T-cell (primary cell): ENCODE measurements around the gene NPAT. TPM values are rescaled to one million over a fixed set of nuclear protein-coding genes. Genes with fewer than 3 reads are reported as not detected.
A peak's percentile ranks its signal among the peaks of the same experiment; 100 is the strongest.

Experiments
- ATAC-seq, 4 experiments: fragments of 200-7000 bp in 3 of 4; fragments of 150-1000 bp in 1 of 4; cut with Tn5 transposase; replicated peaks in 1 of 4; 1 replicate in 3 of 4; 2 replicates in 1 of 4; pipeline ENCODE4 v1.10.0; 2021; ENCODE audit warnings: moderate library complexity in 3 of 4, mild to moderate bottlenecking in 2 of 4, moderate number of reproducible peaks in 1 of 4
- CTCF ChIA-PET, 2 donors: fragments of 300-600 bp; sonication (Branson Sonifier 250); formaldehyde crosslinking; loops; one replicate each; lab custom pipeline; 2022; ENCODE audit warnings: antibody characterized with exemption in 2 of 2; lab: Charles Lee
- POLR2A ChIA-PET, 2 donors: fragments of 300-600 bp; sonication (Branson Sonifier 250); formaldehyde crosslinking; loops; one replicate each; lab custom pipeline; 2022; ENCODE audit warnings: antibody characterized with exemption in 2 of 2; lab: Charles Lee
- DNase-seq, 35 experiments: peaks; one replicate each; pipeline versions ENCODE4 v3.0.0 to v3.0.0-alpha.2; 2013 to 2023
- H3K27ac ChIP-seq: one replicate; pipeline ENCODE4 v1.5.1; 2013; ENCODE audit warnings: low read length
- H3K27me3 ChIP-seq, 2 experiments: replicated peaks in 1 of 2; 1 replicate in 1 of 2; 2 replicates in 1 of 2; pipeline versions ENCODE4 v1.6.1 to v1.7.0; 2013; ENCODE audit warnings: low read length in 1 of 2, mixed read lengths in 1 of 2; ENCODE audit not compliant: control insufficient read depth in 2 of 2, insufficient read depth in 2 of 2; ENCODE audit errors: extremely low read depth in 1 of 2
- H3K36me3 ChIP-seq, 2 donors: 1 replicate in 1 of 2; 2 replicates in 1 of 2; pipeline versions ENCODE4 v1.6.1 to v1.7.0; 2013; ENCODE audit warnings: low read length in 1 of 2; ENCODE audit not compliant: control insufficient read depth in 2 of 2, insufficient read depth in 1 of 2; ENCODE audit errors: extremely low read depth in 1 of 2
- H3K4me1 ChIP-seq, 2 experiments: 1 replicate in 1 of 2; 2 replicates in 1 of 2; pipeline versions ENCODE4 v1.6.1 to v1.7.0; 2013; ENCODE audit warnings: low read length in 2 of 2, mixed read lengths in 1 of 2; ENCODE audit not compliant: insufficient read depth in 2 of 2, control insufficient read depth in 1 of 2; ENCODE audit errors: extremely low read depth in 1 of 2
- H3K4me3 ChIP-seq, 2 donors: 1 replicate in 1 of 2; 2 replicates in 1 of 2; pipeline versions ENCODE4 v1.5.1 to v1.7.0; 2013; ENCODE audit warnings: mild to moderate bottlenecking in 2 of 2, low read length in 1 of 2, moderate library complexity in 1 of 2; ENCODE audit not compliant: control insufficient read depth in 1 of 2; ENCODE audit errors: extremely low read depth in 1 of 2
- H3K9me3 ChIP-seq: 2 replicates; pipeline ENCODE4 v1.7.0; 2013
- H3K27ac Mint-ChIP-seq, 2 donors: one replicate each; pipeline ENCODE4 v1.8.0; 2020 to 2021; ENCODE audit warnings: mild to moderate bottlenecking in 2 of 2, mixed read lengths in 2 of 2
- H3K27me3 Mint-ChIP-seq, 2 donors: one replicate each; pipeline ENCODE4 v1.8.0; 2021 to 2022; ENCODE audit warnings: mixed read lengths in 2 of 2
- H3K36me3 Mint-ChIP-seq: one replicate; pipeline ENCODE4 v1.8.0; 2021; ENCODE audit warnings: mixed read lengths
- H3K4me1 Mint-ChIP-seq, 3 donors: one replicate each; pipeline ENCODE4 v1.8.0; 2020 to 2022; ENCODE audit warnings: mixed read lengths in 3 of 3, mild to moderate bottlenecking in 1 of 3
- H3K4me3 Mint-ChIP-seq, 3 donors: one replicate each; pipeline ENCODE4 v1.8.0; 2020 to 2022; ENCODE audit warnings: mild to moderate bottlenecking in 3 of 3, mixed read lengths in 3 of 3, moderate library complexity in 3 of 3
- H3K9me3 Mint-ChIP-seq, 3 donors: one replicate each; pipeline ENCODE4 v1.8.0; 2020 to 2022; ENCODE audit warnings: mixed read lengths in 3 of 3
- WGBS: methylation state at CpG from one replicate; pipeline ENCODE4 v1.1.5; 2013; ENCODE audit warnings: missing lambda C conversion rate; ENCODE audit not compliant: insufficient coverage; 5-methylcytosine and 5-hydroxymethylcytosine counted together
- total RNA-seq, 35 experiments: library from RNA in 6 of 35; stranded (reverse) in 6 of 35; fragments of 120-200 nt in 1 of 35; gene quantifications; one replicate each; pipeline versions ENCODE4 v1.2.1 to v1.2.4 and lab custom pipeline; 2013 to 2026

The NPAT gene
- total RNA-seq, 5 donors from 2014 or later (not counting 1 experiment from before 2014, with no cell fraction given) = 46.9 to 54.1 (median 49.1) TPM

- H3K27ac ChIP-seq = no peak overlapping the region
- Mint-ChIP-seq H3K27ac (peak overlapping the region; percentile 16 to 55), H3K27me3 (no peaks in the 10 kb centered on the region), H3K4me3 (peak overlapping the region in 1 of 3 donors; percentile 15), H3K4me1 (peaks cover 50 to 70% (median 65%) of the 10 kb centered on the region in 3 donors), H3K9me3 (no peaks in the 10 kb centered on the region), H3K36me3 (peaks cover 35% of the 10 kb centered on the region)
- POLR2A ChIA-PET = interaction anchor here in 1 of 2 donors (0.6 kb wide), 1 partner anchor 10 kb away, joined by 3 read pairs; no protein-coding TSS in a partner anchor
- no peak for DNase-seq
- ATAC-seq = no peak
- peaks cover 0 to 30% of the 10 kb centered on the region in 2 experiments for H3K4me1 ChIP-seq
- no peak overlapping the region for H3K4me3 ChIP-seq
- H3K9me3 ChIP-seq = no peaks in the 10 kb centered on the region
- peaks cover 0 to 62% of the 10 kb centered on the region in 2 donors for H3K36me3 ChIP-seq
- CTCF ChIA-PET = interaction anchor here in 1 of 2 donors (0.6 kb wide), 1 partner anchor 124 kb away, joined by 3 read pairs; no protein-coding TSS in a partner anchor
- no peaks in the 10 kb centered on the region for H3K27me3 ChIP-seq
Measured at GRCh38 chr11:108197351-108197750, 25.1 kb downstream of the NPAT start.

- ATAC-seq (no peak), DNase-seq (no peak)
- ChIA-PET POLR2A (no interaction called here), CTCF (no interaction called here)
- H3K9me3 ChIP-seq = no peaks in the 10 kb centered on the region
- H3K4me3 Mint-ChIP-seq = no peak overlapping the region
- no peaks in the 10 kb centered on the region for H3K9me3 Mint-ChIP-seq
- H3K4me1 ChIP-seq = peaks cover 0 to 30% of the 10 kb centered on the region in 2 experiments
- WGBS = no CpG with 5 or more reads among the region's 3 CpGs
- no peaks in the 10 kb centered on the region for H3K27me3 ChIP-seq
- H3K27me3 Mint-ChIP-seq = no peaks in the 10 kb centered on the region
- H3K4me3 ChIP-seq = no peak overlapping the region
- peaks cover 35% of the 10 kb centered on the region for H3K36me3 Mint-ChIP-seq
- peak overlapping the region; percentile 17 to 55 for H3K27ac Mint-ChIP-seq
- peaks cover 0 to 66% of the 10 kb centered on the region in 2 donors for H3K36me3 ChIP-seq
- no peak overlapping the region for H3K27ac ChIP-seq
- H3K4me1 Mint-ChIP-seq = peaks cover 46 to 66% (median 62%) of the 10 kb centered on the region in 3 donors
Measured at GRCh38 chr11:108196901-108197300, 25.5 kb downstream of the NPAT start.

GRCh38 chr11:108193725-108194124, 28.7 kb downstream of the NPAT start:
- no peak overlapping the region for H3K4me3 Mint-ChIP-seq
- Histone ChIP-seq H3K27ac (no peak overlapping the region), H3K27me3 (no peaks in the 10 kb centered on the region), H3K9me3 (no peaks in the 10 kb centered on the region), H3K4me3 (no peak overlapping the region), H3K36me3 (peaks cover 0 to 75% of the 10 kb centered on the region in 2 donors), H3K4me1 (peaks cover 0 to 4% of the 10 kb centered on the region in 2 experiments)
- ChIA-PET CTCF (no interaction called here), POLR2A (no interaction called here)
- ATAC-seq (no peak), DNase-seq (no peak)
- no peaks in the 10 kb centered on the region for H3K27me3 Mint-ChIP-seq
- H3K27ac Mint-ChIP-seq = no peak overlapping the region
- H3K9me3 Mint-ChIP-seq = no peaks in the 10 kb centered on the region
- peaks cover 20 to 36% (median 34%) of the 10 kb centered on the region in 3 donors for H3K4me1 Mint-ChIP-seq
- H3K36me3 Mint-ChIP-seq = peaks cover 44% of the 10 kb centered on the region

DNA sequence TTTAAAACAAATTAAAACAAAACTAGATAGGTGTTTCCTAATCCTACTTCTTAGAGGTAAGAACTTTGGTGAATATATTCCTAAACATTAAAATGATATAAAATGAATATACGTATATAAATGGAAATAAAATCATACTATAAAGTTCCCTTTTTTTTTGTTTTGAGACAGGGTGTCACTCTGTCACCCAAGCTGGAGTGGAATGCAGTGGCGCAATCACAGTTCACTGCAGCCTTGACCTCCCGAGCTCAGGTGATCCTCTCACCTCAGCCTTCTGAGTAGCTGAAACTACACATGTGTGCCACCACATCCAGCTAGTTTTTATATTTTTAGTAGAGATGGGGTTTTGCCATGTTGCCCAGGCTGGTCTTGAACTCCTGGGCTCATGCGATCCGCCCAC, 44.9 kb downstream of the NPAT start:
- DNase-seq (no peak), ATAC-seq (no peak)
- Mint-ChIP-seq H3K4me3 (no peak overlapping the region), H3K27me3 (no peaks in the 10 kb centered on the region), H3K9me3 (no peaks in the 10 kb centered on the region), H3K27ac (no peak overlapping the region), H3K4me1 (peaks cover 0 to 22% (median 20%) of the 10 kb centered on the region in 3 donors), H3K36me3 (peaks cover 65% of the 10 kb centered on the region)
- Histone ChIP-seq H3K27ac (no peak overlapping the region), H3K27me3 (no peaks in the 10 kb centered on the region), H3K9me3 (no peaks in the 10 kb centered on the region), H3K4me3 (no peak overlapping the region), H3K4me1 (no peaks in the 10 kb centered on the region), H3K36me3 (peaks cover 6 to 79% of the 10 kb centered on the region in 2 donors)
- CTCF ChIA-PET = no interaction called here
- POLR2A ChIA-PET = no interaction called here
- WGBS = no CpG with 5 or more reads among the region's 5 CpGs

- Mint-ChIP-seq H3K36me3 (peaks cover 63% of the 10 kb centered on the region), H3K27me3 (no peaks in the 10 kb centered on the region), H3K4me1 (peaks cover 23 to 47% (median 46%) of the 10 kb centered on the region in 3 donors), H3K9me3 (no peaks in the 10 kb centered on the region), H3K27ac (peak overlapping the region; percentile 90 to 95), H3K4me3 (peak overlapping the region in 1 of 3 donors; percentile 72)
- peaks cover 14 to 84% of the 10 kb centered on the region in 2 donors for H3K36me3 ChIP-seq
- DNase-seq (no peak), ATAC-seq (no peak)
- peak overlapping the region; percentile 20 for H3K27ac ChIP-seq
- CTCF ChIA-PET = interaction anchor here in 1 of 2 donors (0.6 kb wide), 1 partner anchor 35 kb away, joined by 3 read pairs; no protein-coding TSS in a partner anchor
- no peaks in the 10 kb centered on the region for H3K4me1 ChIP-seq
- no peak overlapping the region for H3K4me3 ChIP-seq
- POLR2A ChIA-PET = no interaction called here
- no peaks in the 10 kb centered on the region for H3K9me3 ChIP-seq
- H3K27me3 ChIP-seq = no peaks in the 10 kb centered on the region
- WGBS = no CpG with 5 or more reads among the region's 2 CpGs
Measured at GRCh38 chr11:108170184-108170583, 52.3 kb downstream of the NPAT start.

- ATAC-seq = no peak
- POLR2A ChIA-PET = no interaction called here
Measured at GRCh38 chr11:108167624-108168023, 54.8 kb downstream of the NPAT start.

More at GRCh38 chr11:108167624-108168023, 54.8 kb downstream of the NPAT start:
- H3K4me1 ChIP-seq = no peaks in the 10 kb centered on the region
- H3K27me3 Mint-ChIP-seq = no peaks in the 10 kb centered on the region
- H3K36me3 ChIP-seq = peaks cover 17 to 91% of the 10 kb centered on the region in 2 donors
- peaks cover 52% of the 10 kb centered on the region for H3K36me3 Mint-ChIP-seq
- peaks cover 23 to 36% (median 36%) of the 10 kb centered on the region in 3 donors for H3K4me1 Mint-ChIP-seq
- no peak overlapping the region for H3K27ac ChIP-seq
- DNase-seq = no peak
- H3K4me3 ChIP-seq = no peak overlapping the region
- H3K27ac Mint-ChIP-seq = peak overlapping the region; percentile 37 to 79
- no peak overlapping the region for H3K4me3 Mint-ChIP-seq
- no peaks in the 10 kb centered on the region for H3K27me3 ChIP-seq
- CTCF ChIA-PET = interaction anchor here in 1 of 2 donors (0.6 kb wide), 1 partner anchor 92 kb away, joined by 3 read pairs; no protein-coding TSS in a partner anchor
- H3K9me3 ChIP-seq = no peaks in the 10 kb centered on the region
- no peaks in the 10 kb centered on the region for H3K9me3 Mint-ChIP-seq
